Head of caudate nucleus (tissue), 42 donors: Measurements from ENCODE around the gene PCDHA3.
A peak's percentile ranks its signal among the peaks of the same experiment; 100 is the strongest.
"Not testable (repeated sequence)": the region's sequence is repeated elsewhere in the genome, so short reads cannot be mapped to it uniquely, and the experiment has no call there.

ENCODE experiments used
- DNase-seq, 42 donors: peaks; one replicate each; pipeline versions ENCODE4 v3.0.0 to v3.0.0-alpha.2; 2020 to 2021; ENCODE audit warnings: mixed read lengths in 7 of 42
- intact Hi-C: fragments of 100-400 bp; cut with DNase I; formaldehyde crosslinking; loops from one replicate; pipeline ENCODE4 v1.15.0; 2022

The PCDHA3 gene

GRCh38 chr5:140800816-140801493, at the start of gene PCDHA3:
TSS of gene PCDHA3 (plus strand) at chr5:140801057.
- intact Hi-C loops, result no loop called here
- peak in 5 of 42 donors; percentile 31 to 79 (median 50) for DNase-seq

- intact Hi-C loops, result no loop called here
- no peak for DNase-seq
Observed at GRCh38 chr5:140753561-140753960, 47.3 kb upstream of the PCDHA3 start.

- no peak for DNase-seq
- intact Hi-C loops, result no loop called here
Observed at GRCh38 chr5:140764177-140764973, 36.5 kb upstream of the PCDHA3 start.

- DNase-seq, result no peak
- intact Hi-C loops, result no loop called here
Observed at GRCh38 chr5:140767444-140767843, 33.4 kb upstream of the PCDHA3 start.

GRCh38 chr5:140780512-140780911, 20.3 kb upstream of the PCDHA3 start:
- no peak for DNase-seq
- intact Hi-C loops, result no loop called here

GRCh38 chr5:140785905-140786686, 14.8 kb upstream of the PCDHA3 start, which contains the start of gene PCDHA1:
TSS of gene PCDHA1 (plus strand) at chr5:140786140.
- intact Hi-C loops, result no loop called here
- peak in 3 of 42 donors; percentile 10 to 36 (median 25) for DNase-seq

GRCh38 chr5:140787422-140787821, 13.4 kb upstream of the PCDHA3 start:
- intact Hi-C loops, DNase-seq: not testable (repeated sequence)

- DNase-seq, intact Hi-C loops: not testable (repeated sequence)
Observed at GRCh38 chr5:140787849-140788504, 12.9 kb upstream of the PCDHA3 start.

- DNase-seq, result no peak
- intact Hi-C loops, result no loop called here
Observed at GRCh38 chr5:140791089-140791488, 9.8 kb upstream of the PCDHA3 start.

- intact Hi-C loops, result no loop called here
- DNase-seq, result peak in 5 of 42 donors; percentile 25 to 60 (median 27)
Observed at GRCh38 chr5:140794595-140795258, 6.1 kb upstream of the PCDHA3 start, which contains the start of gene PCDHA2. TSS of gene PCDHA2 (plus strand) at chr5:140794852.

GRCh38 chr5:140795259-140795641, 5.6 kb upstream of the PCDHA3 start:
- intact Hi-C loops, result no loop called here
- peak in 4 of 42 donors; percentile 13 to 53 (median 36) for DNase-seq

GRCh38 chr5:140796072-140796717, 4.7 kb upstream of the PCDHA3 start:
- DNase-seq, intact Hi-C loops: not testable (repeated sequence)

GRCh38 chr5:140796718-140797095, 4.2 kb upstream of the PCDHA3 start:
- intact Hi-C loops, result no loop called here
- no peak for DNase-seq

GRCh38 chr5:140801494-140801841, 611 bp downstream of the PCDHA3 start:
- intact Hi-C loops, result no loop called here
- peak in 24 of 42 donors; percentile 26 to 80 (median 46) for DNase-seq

- intact Hi-C loops, DNase-seq: not testable (repeated sequence)
Observed at GRCh38 chr5:140802381-140802780, 1.5 kb downstream of the PCDHA3 start.

GRCh38 chr5:140802781-140803271, 2.0 kb downstream of the PCDHA3 start:
- intact Hi-C loops, result no loop called here
- DNase-seq, result no peak

- intact Hi-C loops, result no loop called here
- DNase-seq, result peak in 40 of 42 donors; percentile 32 to 88 (median 66)
Observed at GRCh38 chr5:140806834-140807775, 6.2 kb downstream of the PCDHA3 start, which contains the start of gene PCDHA4. TSS of gene PCDHA4 (plus strand) at chr5:140807068.
